Measurements from ENCODE around the gene INO80E. TPM values are rescaled to one million over a fixed set of nuclear protein-coding genes. Genes with fewer than 3 reads are reported as not detected.
"Not testable (repeated sequence)": the region's sequence is repeated elsewhere in the genome, so short reads cannot be mapped to it uniquely, and the experiment has no call there.

INO80E gene
- total RNA-seq, 1 experiment from 2014 or later: 115 TPM

- H3K36me3 ChIP-seq (ENCODE audit: insufficient read depth, low read length, poor library complexity, severe bottlenecking); DNase-seq (ENCODE audit: low spot score); BruUV-seq (replicated peaks); H3K27me3 ChIP-seq (replicated peaks; ENCODE audit: insufficient read depth, low read depth, low read length, poor library complexity); H3K27ac ChIP-seq (ENCODE audit: low read depth, low read length, poor library complexity, severe bottlenecking); intact Hi-C loops (cut with micrococcal nuclease; ENCODE audit: unreplicated experiment); H3K4me3 ChIP-seq (ENCODE audit: low read depth, low read length, poor library complexity, severe bottlenecking); POLR2A ChIA-PET (ENCODE audit: low non-redundant PET); H3K4me1 ChIP-seq (ENCODE audit: insufficient read depth, low read length, poor library complexity, severe bottlenecking); H3K9me3 ChIP-seq (ENCODE audit: low read depth, low read length, poor library complexity, severe bottlenecking); CTCF ChIA-PET: not testable (repeated sequence)
Measured at GRCh38 chr16:30015450-30015849, 19.4 kb downstream of the INO80E start.

- no peaks in the 10 kb centered on the region for H3K4me1 ChIP-seq (ENCODE audit: insufficient read depth, low read length, poor library complexity, severe bottlenecking)
- CTCF ChIA-PET: no interaction called here
- TF ChIP-seq CTCF (conservative IDR thresholded peaks at IDR 0.05; ENCODE audit: low read depth, low read length) (no peak), EZH2 (IDR thresholded peaks at IDR 0.05; ENCODE audit: borderline replicate concordance, low read depth, low read length, poor library complexity, severe bottlenecking) (no peak)
- no peaks in the 10 kb centered on the region for H3K27me3 ChIP-seq (replicated peaks; ENCODE audit: insufficient read depth, low read depth, low read length, poor library complexity)
- no peak for DNase-seq (ENCODE audit: low spot score)
- intact Hi-C loops (cut with micrococcal nuclease; ENCODE audit: unreplicated experiment): no loop called here
- BruUV-seq (replicated peaks): no TSS peak
- no peak overlapping the region for H3K4me3 ChIP-seq (ENCODE audit: low read depth, low read length, poor library complexity, severe bottlenecking)
- POLR2A ChIA-PET (ENCODE audit: low non-redundant PET): no interaction called here
- no peak overlapping the region for H3K27ac ChIP-seq (ENCODE audit: low read depth, low read length, poor library complexity, severe bottlenecking)
- H3K9me3 ChIP-seq (ENCODE audit: low read depth, low read length, poor library complexity, severe bottlenecking): no peaks in the 10 kb centered on the region
- H3K36me3 ChIP-seq (ENCODE audit: insufficient read depth, low read length, poor library complexity, severe bottlenecking): no peaks in the 10 kb centered on the region
Measured at GRCh38 chr16:30016555-30017276, 20.7 kb downstream of the INO80E start.

GRCh38 chr16:30017277-30017656 lies 21.2 kb downstream of the INO80E start:
- intact Hi-C loops (cut with micrococcal nuclease; ENCODE audit: unreplicated experiment): no loop called here
- no peaks in the 10 kb centered on the region for H3K27me3 ChIP-seq (replicated peaks; ENCODE audit: insufficient read depth, low read depth, low read length, poor library complexity)
- no peaks in the 10 kb centered on the region for H3K9me3 ChIP-seq (ENCODE audit: low read depth, low read length, poor library complexity, severe bottlenecking)
- H3K27ac ChIP-seq (ENCODE audit: low read depth, low read length, poor library complexity, severe bottlenecking): no peak overlapping the region
- no peak for TF ChIP-seq CTCF (conservative IDR thresholded peaks at IDR 0.05; ENCODE audit: low read depth, low read length)
- H3K4me3 ChIP-seq (ENCODE audit: low read depth, low read length, poor library complexity, severe bottlenecking): no peak overlapping the region
- ChIA-PET POLR2A (ENCODE audit: low non-redundant PET) (no interaction called here), CTCF (no interaction called here)
- DNase-seq (ENCODE audit: low spot score): no peak
- H3K36me3 ChIP-seq (ENCODE audit: insufficient read depth, low read length, poor library complexity, severe bottlenecking): no peaks in the 10 kb centered on the region
- no TSS peak for BruUV-seq (replicated peaks)
- H3K4me1 ChIP-seq (ENCODE audit: insufficient read depth, low read length, poor library complexity, severe bottlenecking): no peaks in the 10 kb centered on the region

- intact Hi-C loops (cut with micrococcal nuclease; ENCODE audit: unreplicated experiment); BruUV-seq (replicated peaks); H3K4me3 ChIP-seq (ENCODE audit: low read depth, low read length, poor library complexity, severe bottlenecking); DNase-seq (ENCODE audit: low spot score); H3K4me1 ChIP-seq (ENCODE audit: insufficient read depth, low read length, poor library complexity, severe bottlenecking); H3K27ac ChIP-seq (ENCODE audit: low read depth, low read length, poor library complexity, severe bottlenecking); CTCF ChIA-PET; POLR2A ChIA-PET (ENCODE audit: low non-redundant PET); H3K36me3 ChIP-seq (ENCODE audit: insufficient read depth, low read length, poor library complexity, severe bottlenecking); H3K9me3 ChIP-seq (ENCODE audit: low read depth, low read length, poor library complexity, severe bottlenecking); H3K27me3 ChIP-seq (replicated peaks; ENCODE audit: insufficient read depth, low read depth, low read length, poor library complexity): not testable (repeated sequence)
Measured at GRCh38 chr16:30017937-30018336, 21.9 kb downstream of the INO80E start.
